ENCODE data around the gene SASH1.

The SASH1 gene

GRCh38 chr6:148593813-148594170 lies 251.2 kb downstream of the SASH1 start:
- no peak for DNase-seq (ENCODE audit: low read depth)

- DNase-seq (ENCODE audit: low read depth) = no peak
Observed at GRCh38 chr6:148595550-148595949, 252.9 kb downstream of the SASH1 start.

DNA sequence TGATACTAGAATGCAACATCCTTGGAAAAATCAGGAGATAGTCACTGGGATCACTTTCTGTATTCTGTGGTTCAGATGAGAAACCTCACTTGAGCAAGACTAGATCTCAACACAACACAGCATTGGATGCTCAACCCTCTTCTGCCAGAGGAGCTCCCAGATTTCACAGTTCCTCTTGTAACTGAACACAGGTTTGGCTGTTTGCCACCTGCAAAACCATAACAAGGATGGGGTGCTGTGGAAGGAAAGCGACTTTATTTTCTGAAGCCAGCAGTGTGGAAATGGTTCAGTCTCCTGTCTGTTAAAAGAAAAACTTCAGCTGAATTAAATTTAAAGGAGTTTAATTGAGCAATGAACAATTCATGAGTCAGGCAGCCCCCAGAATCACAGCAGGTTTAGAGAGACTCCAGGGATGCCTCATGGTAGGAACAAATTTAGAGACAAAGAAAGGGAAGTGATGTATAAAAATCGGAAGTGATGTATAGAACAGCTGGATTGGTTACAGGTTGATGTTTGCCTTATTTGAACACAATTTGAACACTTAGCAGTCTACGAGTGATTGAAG lies 254.3 kb downstream of the SASH1 start:
- DNase-seq (ENCODE audit: low read depth) = no peak

DNA sequence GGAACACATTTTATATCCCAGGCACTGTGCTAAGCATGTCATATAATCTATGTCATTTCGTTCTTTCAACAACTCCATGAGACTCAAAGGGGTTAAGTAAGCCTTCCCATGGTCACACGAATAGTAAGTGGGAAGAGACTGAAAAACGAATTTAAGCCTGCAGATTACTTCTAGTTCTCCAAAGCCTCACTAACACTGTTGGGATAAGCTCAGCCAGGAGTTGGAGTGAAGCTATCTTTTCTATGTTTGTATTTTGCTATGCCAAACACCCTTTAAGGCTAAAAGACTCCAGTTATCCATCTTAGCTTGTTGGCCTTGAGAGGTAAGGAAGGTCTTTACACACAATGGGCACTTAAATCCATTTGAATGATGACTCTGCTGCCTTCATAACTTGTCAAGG lies 256.1 kb downstream of the SASH1 start:
- no peak for DNase-seq (ENCODE audit: low read depth)

DNA sequence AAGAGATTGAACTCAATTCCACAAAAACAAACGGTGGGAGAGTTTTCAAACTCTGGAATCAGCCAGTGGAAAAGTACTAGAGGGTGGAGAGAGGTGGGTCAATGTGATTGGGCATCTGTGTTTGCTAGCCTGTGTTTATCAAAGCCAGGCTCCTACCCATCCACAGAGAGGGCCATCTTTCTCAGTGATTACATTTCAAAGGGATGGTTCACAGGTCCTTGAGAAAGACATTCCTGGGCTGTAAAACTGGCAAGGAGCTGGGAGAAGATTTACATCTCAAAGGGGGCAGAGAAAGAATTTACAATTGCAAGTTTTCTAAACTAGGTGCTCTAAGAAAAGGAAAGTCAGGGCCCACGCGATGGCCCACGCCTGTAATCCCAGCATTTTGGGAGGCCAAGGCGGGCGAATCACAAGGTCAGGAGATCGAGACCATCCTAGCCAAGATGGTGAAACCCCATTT lies 257.4 kb downstream of the SASH1 start:
- no peak for DNase-seq (ENCODE audit: low read depth)

Data from HS-27A (cell line).